Measurements from ENCODE around the gene MT3. TPM values are rescaled to one million over a fixed set of nuclear protein-coding genes. Genes with fewer than 3 reads are reported as not detected.

Gene MT3
- total and polyA plus RNA-seq, 9 of the 15 experiments (the other 6 are each of a cell fraction or from before 2014, with no cell fraction given), result not detected

DNA sequence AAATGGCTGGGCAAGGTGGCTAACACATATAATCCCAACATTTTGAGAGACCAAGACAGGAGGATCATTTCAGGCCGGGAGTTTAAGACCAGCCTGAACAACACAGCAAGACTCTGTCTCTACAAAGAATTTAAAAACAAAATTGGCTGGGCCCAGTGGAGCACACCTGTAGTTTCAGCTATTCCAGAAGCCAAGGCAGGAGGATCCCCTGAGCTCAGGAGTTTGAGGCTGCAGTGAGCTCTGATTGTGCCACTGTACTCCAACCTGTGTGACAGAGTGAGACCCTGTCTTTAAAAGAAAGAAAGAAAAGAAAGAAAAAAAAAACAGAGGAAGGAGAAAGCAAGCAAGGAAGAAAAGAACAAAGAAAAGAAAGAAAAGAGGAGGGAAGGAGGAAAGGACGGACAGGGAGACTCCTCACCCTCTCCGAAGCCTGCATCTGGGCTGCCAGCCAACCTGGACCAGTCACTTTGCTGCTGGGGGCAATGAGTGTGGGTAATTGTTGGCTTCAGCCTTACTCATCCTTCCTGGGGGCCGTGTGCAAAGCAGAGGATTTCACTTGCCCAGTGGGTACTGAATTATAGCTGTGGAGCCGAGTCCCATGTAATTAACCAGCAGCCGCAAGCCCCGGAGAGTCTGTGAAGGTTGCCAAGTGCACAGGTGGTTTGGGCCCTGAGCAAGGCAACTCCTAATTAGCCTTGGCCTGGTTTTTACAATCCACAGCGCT, 31.1 kb upstream of the MT3 start (continued):
- TF ChIP-seq CEBPZ (IDR thresholded peaks at IDR 0.05; ENCODE audit: borderline replicate concordance, low read depth, low read length), result no peak
- TF ChIP-seq, protein P1, sequence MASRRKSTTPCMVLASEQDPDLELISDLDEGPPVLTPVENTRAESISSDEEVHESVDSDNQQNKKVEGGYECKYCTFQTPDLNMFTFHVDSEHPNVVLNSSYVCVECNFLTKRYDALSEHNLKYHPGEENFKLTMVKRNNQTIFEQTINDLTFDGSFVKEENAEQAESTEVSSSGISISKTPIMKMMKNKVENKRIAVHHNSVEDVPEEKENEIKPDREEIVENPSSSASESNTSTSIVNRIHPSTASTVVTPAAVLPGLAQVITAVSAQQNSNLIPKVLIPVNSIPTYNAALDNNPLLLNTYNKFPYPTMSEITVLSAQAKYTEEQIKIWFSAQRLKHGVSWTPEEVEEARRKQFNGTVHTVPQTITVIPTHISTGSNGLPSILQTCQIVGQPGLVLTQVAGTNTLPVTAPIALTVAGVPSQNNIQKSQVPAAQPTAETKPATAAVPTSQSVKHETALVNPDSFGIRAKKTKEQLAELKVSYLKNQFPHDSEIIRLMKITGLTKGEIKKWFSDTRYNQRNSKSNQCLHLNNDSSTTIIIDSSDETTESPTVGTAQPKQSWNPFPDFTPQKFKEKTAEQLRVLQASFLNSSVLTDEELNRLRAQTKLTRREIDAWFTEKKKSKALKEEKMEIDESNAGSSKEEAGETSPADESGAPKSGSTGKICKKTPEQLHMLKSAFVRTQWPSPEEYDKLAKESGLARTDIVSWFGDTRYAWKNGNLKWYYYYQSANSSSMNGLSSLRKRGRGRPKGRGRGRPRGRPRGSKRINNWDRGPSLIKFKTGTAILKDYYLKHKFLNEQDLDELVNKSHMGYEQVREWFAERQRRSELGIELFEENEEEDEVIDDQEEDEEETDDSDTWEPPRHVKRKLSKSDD (conservative IDR thresholded peaks at IDR 0.05; ENCODE audit: low read length), result no peak
- TF ChIP-seq ZNF41 (CRISPR knock-in tag; conservative IDR thresholded peaks at IDR 0.05), result no peak
